ENCODE measurements around the gene GOLGA6L7. TPM values are rescaled to one million over a fixed set of nuclear protein-coding genes. Genes with fewer than 3 reads are reported as not detected.
"Not testable (repeated sequence)": the region's sequence is repeated elsewhere in the genome, so short reads cannot be mapped to it uniquely, and the experiment has no call there.

The GOLGA6L7 gene
- total and polyA plus RNA-seq, 9 of the 15 experiments (the other 6 are each of a cell fraction or from before 2014, with no cell fraction given): 0.11 to 0.14 (median 0.11) TPM; not detected in 6

DNA sequence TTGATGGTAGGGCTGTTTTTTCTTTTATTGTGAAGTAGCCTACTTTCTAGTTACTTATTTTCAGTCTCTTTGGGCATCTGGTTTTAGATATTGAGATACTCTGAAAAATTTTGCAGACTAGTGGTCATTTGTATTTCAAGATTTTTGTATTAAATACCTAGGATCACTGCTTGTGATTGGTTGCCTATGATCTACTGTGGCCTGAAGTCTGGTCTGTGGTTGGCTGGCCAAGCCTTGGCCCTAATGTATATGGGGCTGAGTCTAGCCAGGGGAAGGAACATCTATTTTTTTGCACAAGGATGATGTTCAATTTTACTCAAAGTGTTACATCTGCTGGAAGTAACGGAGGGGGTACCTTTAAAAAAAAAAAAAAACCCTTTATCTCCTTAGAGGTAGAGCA lies 38.0 kb downstream of the GOLGA6L7 start:
- H3K4me3 ChIP-seq; ATAC-seq; intact Hi-C loops (cut with micrococcal nuclease); H2AFZ ChIP-seq (ENCODE audit: low read depth, low read length); H3K9me1 ChIP-seq (ENCODE audit: control insufficient read depth, insufficient read depth, low read length); H3K9me3 ChIP-seq (replicated peaks; ENCODE audit: control insufficient read depth, insufficient read depth, low read depth, low read length); FAIRE-seq; POLR2A ChIA-PET; H3K36me3 ChIP-seq (ENCODE audit: control insufficient read depth, insufficient read depth, low read length); H3K9ac ChIP-seq (ENCODE audit: insufficient read depth in 1 of 2, low read depth in 2 of 2, low read length in 2 of 2); CTCF ChIA-PET (ENCODE audit: low intra/inter-chr PET ratio); H3K27me3 ChIP-seq (ENCODE audit: control insufficient read depth in 2 of 2, insufficient read depth in 2 of 2, low read length in 2 of 2); in situ Hi-C loops (cut with MboI); H3K4me1 ChIP-seq (replicated peaks in 1 of 2; ENCODE audit: control insufficient read depth in 2 of 2, insufficient read depth in 2 of 2, low read length in 2 of 2); H3K79me2 ChIP-seq (ENCODE audit: control insufficient read depth, insufficient read depth, low read length); H4K20me1 ChIP-seq (replicated peaks; ENCODE audit: control insufficient read depth, insufficient read depth, low read length); DNase-seq (ENCODE audit: extremely low read depth in 1 of 4, low spot score in 3 of 4); H3K27ac ChIP-seq (ENCODE audit: extremely low read depth, low read depth, low read length); H3K4me2 ChIP-seq (ENCODE audit: insufficient read depth, low read length); BruUV-seq (replicated peaks): not testable (repeated sequence)
- WGBS (ENCODE audit: insufficient coverage, low coverage, missing lambda C conversion rate): 23% methylated on average over 1 of the region's 1 CpG

DNA sequence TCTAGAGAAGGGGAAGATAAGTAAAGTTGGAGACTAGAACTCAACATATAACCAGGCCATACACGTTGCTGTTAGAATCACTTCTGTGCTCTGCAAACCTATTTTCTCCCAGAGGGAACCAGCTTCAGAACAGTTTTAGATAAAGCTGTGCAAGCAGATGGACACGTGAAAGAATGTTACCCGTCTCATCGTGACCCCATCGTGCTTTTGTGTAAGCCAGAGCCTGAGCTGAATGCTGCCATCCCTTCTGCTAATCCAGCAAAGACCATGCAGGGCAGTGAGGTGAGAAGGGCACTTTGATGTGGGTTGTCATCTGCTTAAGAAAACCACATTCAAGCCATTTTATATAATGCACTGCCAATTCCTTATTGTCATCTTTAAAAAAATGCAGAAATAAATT lies 40.3 kb downstream of the GOLGA6L7 start:
- H2AFZ ChIP-seq (ENCODE audit: low read depth, low read length); FAIRE-seq; H3K4me3 ChIP-seq; POLR2A ChIA-PET; H3K4me1 ChIP-seq (replicated peaks in 1 of 2; ENCODE audit: control insufficient read depth in 2 of 2, insufficient read depth in 2 of 2, low read length in 2 of 2); H3K27ac ChIP-seq (ENCODE audit: extremely low read depth, low read depth, low read length); intact Hi-C loops (cut with micrococcal nuclease); H3K9me1 ChIP-seq (ENCODE audit: control insufficient read depth, insufficient read depth, low read length); H3K79me2 ChIP-seq (ENCODE audit: control insufficient read depth, insufficient read depth, low read length); BruUV-seq (replicated peaks); H3K27me3 ChIP-seq (ENCODE audit: control insufficient read depth in 2 of 2, insufficient read depth in 2 of 2, low read length in 2 of 2); H3K9ac ChIP-seq (ENCODE audit: insufficient read depth in 1 of 2, low read depth in 2 of 2, low read length in 2 of 2); H3K36me3 ChIP-seq (ENCODE audit: control insufficient read depth, insufficient read depth, low read length); DNase-seq (ENCODE audit: extremely low read depth in 1 of 4, low spot score in 3 of 4); H3K9me3 ChIP-seq (replicated peaks; ENCODE audit: control insufficient read depth, insufficient read depth, low read depth, low read length); in situ Hi-C loops (cut with MboI); CTCF ChIA-PET (ENCODE audit: low intra/inter-chr PET ratio); H3K4me2 ChIP-seq (ENCODE audit: insufficient read depth, low read length); H4K20me1 ChIP-seq (replicated peaks; ENCODE audit: control insufficient read depth, insufficient read depth, low read length): not testable (repeated sequence)
- peak; percentile 59 for ATAC-seq
- WGBS (ENCODE audit: insufficient coverage, low coverage, missing lambda C conversion rate): 24% methylated on average over 5 of the region's 5 CpGs

DNA sequence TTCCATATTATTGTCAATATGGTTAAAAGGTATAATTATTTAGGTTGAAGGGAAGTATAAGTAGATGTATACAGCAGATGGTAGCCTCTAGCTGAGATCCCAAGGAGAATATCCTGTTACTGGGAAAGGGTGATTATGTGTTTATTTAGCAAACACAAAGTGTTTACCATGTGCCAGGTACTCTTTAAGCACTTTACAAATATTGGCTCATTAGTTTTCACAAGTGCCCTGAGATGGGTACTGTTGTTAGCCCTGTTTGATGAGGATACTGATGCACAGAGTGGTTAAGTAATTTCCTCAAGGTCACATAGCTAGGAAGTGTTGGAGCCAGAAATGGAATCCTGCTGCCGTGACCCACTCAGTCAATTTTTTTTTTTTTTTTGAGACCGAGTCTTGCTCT lies 48.1 kb downstream of the GOLGA6L7 start:
- ATAC-seq; H3K27me3 ChIP-seq (ENCODE audit: control insufficient read depth in 2 of 2, insufficient read depth in 2 of 2, low read length in 2 of 2); H4K20me1 ChIP-seq (replicated peaks; ENCODE audit: control insufficient read depth, insufficient read depth, low read length); H3K9me3 ChIP-seq (replicated peaks; ENCODE audit: control insufficient read depth, insufficient read depth, low read depth, low read length); H3K4me2 ChIP-seq (ENCODE audit: insufficient read depth, low read length); H3K9me1 ChIP-seq (ENCODE audit: control insufficient read depth, insufficient read depth, low read length); H3K4me1 ChIP-seq (replicated peaks in 1 of 2; ENCODE audit: control insufficient read depth in 2 of 2, insufficient read depth in 2 of 2, low read length in 2 of 2); CTCF ChIA-PET (ENCODE audit: low intra/inter-chr PET ratio); H3K27ac ChIP-seq (ENCODE audit: extremely low read depth, low read depth, low read length); POLR2A ChIA-PET; DNase-seq (ENCODE audit: extremely low read depth in 1 of 4, low spot score in 3 of 4); in situ Hi-C loops (cut with MboI); H3K36me3 ChIP-seq (ENCODE audit: control insufficient read depth, insufficient read depth, low read length); H3K9ac ChIP-seq (ENCODE audit: insufficient read depth in 1 of 2, low read depth in 2 of 2, low read length in 2 of 2); H2AFZ ChIP-seq (ENCODE audit: low read depth, low read length); H3K4me3 ChIP-seq; intact Hi-C loops (cut with micrococcal nuclease); BruUV-seq (replicated peaks); FAIRE-seq; H3K79me2 ChIP-seq (ENCODE audit: control insufficient read depth, insufficient read depth, low read length): not testable (repeated sequence)
- no CpG with 5 or more reads among the region's 2 CpGs for WGBS (ENCODE audit: insufficient coverage, low coverage, missing lambda C conversion rate)

DNA sequence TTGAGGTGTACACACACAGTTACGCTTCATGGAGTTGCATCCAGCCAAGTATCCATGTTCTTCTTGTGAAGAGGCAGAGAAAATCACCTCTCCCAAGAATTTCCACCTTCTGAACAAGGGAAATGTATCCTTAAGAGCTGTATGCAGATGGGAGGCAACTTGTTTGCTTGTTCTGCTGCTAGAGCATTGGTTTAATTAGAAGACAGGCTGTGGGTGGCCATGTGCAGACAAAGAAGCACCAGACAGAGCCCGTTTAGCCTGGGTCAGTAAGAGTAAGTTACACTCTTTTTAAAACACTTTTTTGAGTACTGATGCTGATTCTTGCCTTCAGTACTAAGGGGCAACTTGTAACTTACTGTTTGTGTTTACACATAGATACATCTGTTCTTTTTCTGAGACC lies 50.2 kb downstream of the GOLGA6L7 start:
- in situ Hi-C loops (cut with MboI); FAIRE-seq; H3K27ac ChIP-seq (ENCODE audit: extremely low read depth, low read depth, low read length); H3K4me3 ChIP-seq; H4K20me1 ChIP-seq (replicated peaks; ENCODE audit: control insufficient read depth, insufficient read depth, low read length); CTCF ChIA-PET (ENCODE audit: low intra/inter-chr PET ratio); H2AFZ ChIP-seq (ENCODE audit: low read depth, low read length); H3K9me1 ChIP-seq (ENCODE audit: control insufficient read depth, insufficient read depth, low read length); H3K9me3 ChIP-seq (replicated peaks; ENCODE audit: control insufficient read depth, insufficient read depth, low read depth, low read length); BruUV-seq (replicated peaks); H3K79me2 ChIP-seq (ENCODE audit: control insufficient read depth, insufficient read depth, low read length); DNase-seq (ENCODE audit: extremely low read depth in 1 of 4, low spot score in 3 of 4); H3K9ac ChIP-seq (ENCODE audit: insufficient read depth in 1 of 2, low read depth in 2 of 2, low read length in 2 of 2); ATAC-seq; H3K36me3 ChIP-seq (ENCODE audit: control insufficient read depth, insufficient read depth, low read length); POLR2A ChIA-PET; H3K4me1 ChIP-seq (replicated peaks in 1 of 2; ENCODE audit: control insufficient read depth in 2 of 2, insufficient read depth in 2 of 2, low read length in 2 of 2); H3K4me2 ChIP-seq (ENCODE audit: insufficient read depth, low read length); H3K27me3 ChIP-seq (ENCODE audit: control insufficient read depth in 2 of 2, insufficient read depth in 2 of 2, low read length in 2 of 2); intact Hi-C loops (cut with micrococcal nuclease): not testable (repeated sequence)
- 55% methylated on average over 1 of the region's 2 CpGs for WGBS (ENCODE audit: insufficient coverage, low coverage, missing lambda C conversion rate)

All from K562 (cell line).